ENCODE data around the gene OXCT1.
A peak's percentile ranks its signal among the peaks of the same experiment; 100 is the strongest.
"Not testable (repeated sequence)": the region's sequence is repeated elsewhere in the genome, so short reads cannot be mapped to it uniquely, and the experiment has no call there.

OXCT1 gene

DNA sequence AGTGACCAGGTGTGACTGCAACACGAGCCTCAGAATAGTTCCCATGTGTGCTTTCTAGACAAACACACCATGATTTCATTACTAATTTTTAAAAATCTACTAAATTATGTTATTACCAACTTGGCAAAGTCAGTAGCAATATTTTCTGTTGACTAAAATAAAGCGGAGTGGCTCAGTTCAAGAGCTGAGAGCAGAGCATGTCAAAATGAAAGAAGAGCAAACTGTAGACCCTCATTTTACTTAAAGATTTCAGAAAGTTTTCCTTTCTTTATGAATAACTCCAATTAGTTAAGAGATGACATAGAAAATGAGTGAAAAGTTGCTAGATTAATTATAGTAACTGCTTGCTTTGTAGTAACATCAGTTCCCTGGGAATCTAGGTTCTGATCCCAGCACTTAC is 17.9 kb downstream of the OXCT1 start:
- TF ChIP-seq, protein P1, sequence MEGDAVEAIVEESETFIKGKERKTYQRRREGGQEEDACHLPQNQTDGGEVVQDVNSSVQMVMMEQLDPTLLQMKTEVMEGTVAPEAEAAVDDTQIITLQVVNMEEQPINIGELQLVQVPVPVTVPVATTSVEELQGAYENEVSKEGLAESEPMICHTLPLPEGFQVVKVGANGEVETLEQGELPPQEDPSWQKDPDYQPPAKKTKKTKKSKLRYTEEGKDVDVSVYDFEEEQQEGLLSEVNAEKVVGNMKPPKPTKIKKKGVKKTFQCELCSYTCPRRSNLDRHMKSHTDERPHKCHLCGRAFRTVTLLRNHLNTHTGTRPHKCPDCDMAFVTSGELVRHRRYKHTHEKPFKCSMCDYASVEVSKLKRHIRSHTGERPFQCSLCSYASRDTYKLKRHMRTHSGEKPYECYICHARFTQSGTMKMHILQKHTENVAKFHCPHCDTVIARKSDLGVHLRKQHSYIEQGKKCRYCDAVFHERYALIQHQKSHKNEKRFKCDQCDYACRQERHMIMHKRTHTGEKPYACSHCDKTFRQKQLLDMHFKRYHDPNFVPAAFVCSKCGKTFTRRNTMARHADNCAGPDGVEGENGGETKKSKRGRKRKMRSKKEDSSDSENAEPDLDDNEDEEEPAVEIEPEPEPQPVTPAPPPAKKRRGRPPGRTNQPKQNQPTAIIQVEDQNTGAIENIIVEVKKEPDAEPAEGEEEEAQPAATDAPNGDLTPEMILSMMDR (IDR thresholded peaks at IDR 0.05; ENCODE audit: low read depth, low read length), result no peak
- DNase-seq (ENCODE audit: extremely low read depth, low read depth), result no peak

DNA sequence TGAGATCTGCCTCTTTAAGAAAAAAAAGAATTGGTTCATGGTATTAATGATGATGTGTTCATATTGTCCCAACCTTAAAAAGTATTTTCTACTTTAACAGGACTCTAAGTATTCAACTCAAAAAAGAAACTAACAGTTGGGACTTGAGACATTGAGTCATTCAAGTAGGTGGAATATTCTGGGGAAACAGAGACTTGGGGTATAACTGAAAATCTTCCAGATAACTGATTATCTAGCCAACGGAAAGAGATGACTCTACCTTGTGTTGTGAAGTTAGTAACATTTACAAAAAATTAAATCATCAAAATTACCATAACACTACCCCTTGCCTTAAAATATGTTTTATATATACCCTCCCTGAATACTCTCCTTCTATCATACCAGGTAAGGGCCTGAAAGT is 19.1 kb downstream of the OXCT1 start:
- TF ChIP-seq, protein P1 (IDR thresholded peaks at IDR 0.05; ENCODE audit: low read depth, low read length), result no peak
- no peak for DNase-seq (ENCODE audit: extremely low read depth, low read depth)

DNA sequence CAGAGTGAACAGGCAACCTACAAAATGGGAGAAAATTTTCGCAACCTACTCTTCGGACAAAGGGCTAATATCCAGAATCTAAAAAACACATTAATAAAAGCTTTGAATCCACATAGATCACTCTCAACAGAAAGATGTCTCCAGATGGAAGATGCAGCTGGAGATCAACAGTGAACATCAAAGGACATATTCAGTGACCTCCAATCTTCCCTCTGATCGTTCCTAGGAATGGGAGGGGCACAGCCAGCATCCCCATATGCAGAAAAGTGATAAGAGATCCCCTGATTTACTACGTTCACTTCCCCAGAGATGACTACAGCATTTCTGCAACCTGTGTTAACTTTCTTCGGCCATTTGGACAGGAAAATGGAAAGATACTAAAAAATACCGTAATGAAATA is 21.2 kb downstream of the OXCT1 start:
- DNase-seq (ENCODE audit: extremely low read depth, low read depth), result no peak
- TF ChIP-seq, protein P1 (IDR thresholded peaks at IDR 0.05; ENCODE audit: low read depth, low read length), result no peak

DNA sequence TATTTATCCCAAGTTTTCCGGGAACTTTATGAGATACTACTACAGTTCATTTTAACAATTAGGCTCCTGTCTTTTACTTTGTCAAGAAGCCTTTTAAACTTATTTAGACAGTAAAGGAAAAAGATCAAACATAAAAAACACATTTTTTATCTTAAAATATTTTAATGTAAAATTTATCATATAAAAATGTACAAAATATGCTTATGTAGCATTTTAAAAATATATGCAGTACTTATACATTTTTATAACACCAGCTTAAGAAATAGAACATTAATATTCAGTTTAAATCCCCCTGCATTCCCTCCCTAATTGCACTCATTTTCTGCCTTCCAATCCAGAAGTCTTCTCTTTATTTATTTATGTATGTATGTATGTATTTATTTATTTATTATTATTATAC is 24.5 kb downstream of the OXCT1 start:
- not testable (repeated sequence) for DNase-seq (ENCODE audit: extremely low read depth, low read depth)

DNA sequence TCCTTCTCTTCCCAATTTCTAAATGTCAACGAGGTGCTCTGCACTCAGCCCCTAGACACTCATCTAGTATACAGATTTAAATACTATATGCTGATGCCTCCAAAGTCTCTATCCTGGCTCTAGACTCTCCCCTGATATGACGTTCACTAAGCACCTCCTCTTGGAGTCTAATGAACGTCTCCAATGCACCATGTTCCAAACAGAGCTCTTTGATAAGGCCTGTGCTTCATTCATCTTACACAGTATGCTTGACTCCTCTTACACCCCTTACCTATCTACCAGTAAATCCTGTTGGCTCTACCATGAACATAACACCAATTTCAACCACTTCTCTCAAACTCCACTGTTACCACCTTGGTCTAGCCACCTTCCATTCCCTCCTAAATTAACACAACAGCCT is 25.7 kb downstream of the OXCT1 start:
- TF ChIP-seq, protein P1 (IDR thresholded peaks at IDR 0.05; ENCODE audit: low read depth, low read length), result no peak

DNA sequence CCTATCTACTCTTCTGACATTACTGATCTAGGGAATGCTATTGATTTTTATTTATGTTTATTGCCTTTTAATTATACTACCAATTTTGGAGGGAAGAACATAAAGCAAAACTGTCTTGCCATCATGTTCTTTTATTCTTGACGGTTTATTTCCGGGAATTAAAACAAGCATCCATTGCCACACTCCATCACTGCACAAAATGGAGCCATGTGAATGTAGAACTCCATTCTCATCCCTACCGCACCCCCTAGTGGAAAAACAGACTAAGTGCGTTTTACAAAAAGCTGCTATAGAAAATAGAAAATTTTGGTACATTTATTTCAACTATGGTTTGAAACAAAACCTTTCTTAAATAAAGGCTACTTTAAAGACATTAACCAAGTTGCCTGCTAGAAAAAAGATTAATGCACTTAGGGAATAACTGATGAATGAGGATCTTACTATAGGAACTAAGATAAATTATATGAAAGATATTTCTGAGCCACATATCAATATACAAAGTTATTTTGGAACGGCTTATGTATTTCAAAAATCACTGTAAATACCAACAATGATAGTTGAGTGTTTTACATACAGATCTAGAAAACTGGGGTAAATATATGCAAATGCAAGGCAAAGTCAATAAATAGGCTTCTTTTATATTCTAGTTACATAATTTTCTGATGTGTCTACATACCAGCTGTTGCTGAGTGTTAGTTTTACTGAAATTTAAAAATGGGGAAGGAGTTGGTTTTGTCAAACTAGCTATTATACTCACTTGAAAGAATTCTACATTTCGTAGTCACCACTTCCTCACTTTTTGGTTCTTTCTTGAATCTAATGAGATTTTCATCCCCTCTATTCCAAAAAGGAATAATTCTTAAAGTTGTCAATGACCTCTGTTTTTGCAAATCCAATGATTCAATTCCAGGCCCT is 26.5 kb downstream of the OXCT1 start:
- peak; percentile 38 for DNase-seq (ENCODE audit: extremely low read depth, low read depth)
- TF ChIP-seq, protein P1 (IDR thresholded peaks at IDR 0.05; ENCODE audit: low read depth, low read length), result peak; percentile 81

More for the DNA sequence above, 25.7 kb downstream of the OXCT1 start:
- no peak for DNase-seq (ENCODE audit: extremely low read depth, low read depth)

DNA sequence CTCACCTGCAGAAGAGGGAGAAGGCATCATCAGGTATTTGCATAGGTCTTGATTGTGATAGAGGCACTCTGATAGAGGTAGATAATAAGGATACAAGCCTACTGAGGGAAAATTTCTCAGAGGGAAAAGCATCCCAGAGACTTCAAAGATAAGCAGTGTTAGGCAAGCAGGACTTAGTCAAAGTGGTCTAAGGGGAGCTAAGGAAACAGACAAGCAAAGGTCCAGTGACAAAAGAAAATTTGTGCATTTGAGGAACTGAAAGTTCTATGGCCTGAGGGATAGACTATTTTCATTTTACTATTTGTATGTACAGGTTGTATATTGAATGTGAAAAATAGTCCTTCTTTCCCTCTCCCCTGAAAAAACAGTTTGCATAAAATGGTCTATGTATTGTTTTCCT is 27.4 kb downstream of the OXCT1 start:
- DNase-seq (ENCODE audit: extremely low read depth, low read depth), result no peak
- TF ChIP-seq, protein P1 (IDR thresholded peaks at IDR 0.05; ENCODE audit: low read depth, low read length), result no peak

DNA sequence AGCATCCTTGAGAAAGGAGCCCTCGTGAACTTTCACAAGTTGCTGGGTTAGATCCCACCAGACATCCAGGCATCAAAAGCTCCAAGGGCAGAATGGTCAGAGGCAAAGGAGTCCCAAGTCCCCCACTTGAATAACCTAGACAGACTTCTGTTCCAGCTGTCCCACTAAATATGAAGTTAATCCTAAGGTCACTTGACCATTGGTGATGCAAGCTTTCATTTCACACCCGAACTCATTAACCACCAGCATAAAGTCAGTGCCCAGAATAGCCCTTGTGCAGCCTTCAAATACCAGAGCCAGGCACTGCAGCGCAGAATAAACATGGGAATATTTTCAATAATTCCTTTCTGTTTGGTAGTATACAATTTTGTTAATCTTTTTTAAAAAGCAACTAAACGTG is 28.9 kb downstream of the OXCT1 start:
- DNase-seq (ENCODE audit: extremely low read depth, low read depth), result no peak
- TF ChIP-seq, protein P1 (IDR thresholded peaks at IDR 0.05; ENCODE audit: low read depth, low read length), result no peak

Measured in AG09319 (cell line).